ENCODE measurements around the gene CACNA1B. TPM values are rescaled to one million over a fixed set of nuclear protein-coding genes. Genes with fewer than 3 reads are reported as not detected.

Gene CACNA1B
- under 0.01 TPM in 1 of 2 replicates, not detected in the other for total RNA-seq

DNA sequence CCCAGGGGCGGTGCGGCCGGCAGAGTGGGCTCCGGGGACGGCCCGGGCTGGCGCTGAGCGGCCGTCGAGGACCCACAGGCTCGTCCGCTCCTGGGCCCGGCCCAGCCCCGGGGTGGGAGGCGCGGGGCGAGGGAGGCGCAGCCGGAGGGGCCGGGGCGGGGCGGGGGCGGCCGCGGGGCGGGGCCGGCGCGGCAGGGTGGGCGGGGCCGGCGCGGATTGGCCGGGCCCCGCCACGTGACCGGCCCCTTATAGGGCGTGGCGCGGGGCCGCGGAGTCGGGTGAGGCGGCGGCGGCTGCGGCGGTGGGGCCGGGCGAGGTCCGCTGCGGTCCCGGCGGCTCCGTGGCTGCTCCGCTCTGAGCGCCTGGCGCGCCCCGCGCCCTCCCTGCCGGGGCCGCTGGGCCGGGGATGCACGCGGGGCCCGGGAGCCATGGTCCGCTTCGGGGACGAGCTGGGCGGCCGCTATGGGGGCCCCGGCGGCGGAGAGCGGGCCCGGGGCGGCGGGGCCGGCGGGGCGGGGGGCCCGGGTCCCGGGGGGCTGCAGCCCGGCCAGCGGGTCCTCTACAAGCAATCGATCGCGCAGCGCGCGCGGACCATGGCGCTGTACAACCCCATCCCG lies at the start of gene CACNA1B:
CACNA1B (plus strand) TSS at position 277 of the 617 bp plus-strand sequence; CDS start at position 429, 152 bp downstream.

